OCI-LY1 (cell line): Measurements from ENCODE around the gene PSME3.
"Not testable (repeated sequence)": the region's sequence is repeated elsewhere in the genome, so short reads cannot be mapped to it uniquely, and the experiment has no call there.

Source experiments
- H2AFZ ChIP-seq: fragments of 200-600 bp; sonication (generic), shearing (Covaris generic); 2 replicates; pipeline ENCODE4 v1.6.0; 2014; ENCODE audit warnings: antibody characterized with exemption, mild to moderate bottlenecking, low read length
- H3F3A ChIP-seq: fragments of 200-600 bp; sonication (generic), shearing (Covaris generic); 2 replicates; pipeline ENCODE4 v1.6.0; 2014; ENCODE audit warnings: mild to moderate bottlenecking, antibody characterized with exemption, low read length, moderate library complexity; ENCODE audit not compliant: insufficient read depth
- H3K27ac ChIP-seq: fragments of 200-600 bp; sonication (generic); 2 replicates; pipeline ENCODE4 v1.5.1; 2014; ENCODE audit warnings: low read length, mixed run types, mild to moderate bottlenecking, low read depth; ENCODE audit not compliant: poor library complexity, severe bottlenecking
- H3K27me3 ChIP-seq: fragments of 200-600 bp; sonication (generic); 2 replicates; pipeline ENCODE4 v1.6.0; 2014; ENCODE audit warnings: antibody characterized with exemption, mild to moderate bottlenecking, low read length, moderate library complexity; ENCODE audit not compliant: insufficient read depth
- H3K36me3 ChIP-seq: fragments of 200-600 bp; sonication (generic); 2 replicates; pipeline ENCODE4 v1.6.1; 2014; ENCODE audit warnings: mild to moderate bottlenecking, antibody characterized with exemption, low read length, moderate library complexity, mixed read lengths; ENCODE audit not compliant: insufficient read depth
- H3K4me1 ChIP-seq: fragments of 200-600 bp; sonication (generic); 2 replicates; pipeline ENCODE4 v1.5.1; 2014; ENCODE audit warnings: mild to moderate bottlenecking, low read length, moderate library complexity; ENCODE audit not compliant: insufficient read depth, severe bottlenecking
- H3K4me2 ChIP-seq: fragments of 200-600 bp; sonication (generic), shearing (Covaris generic); 2 replicates; pipeline ENCODE4 v1.6.1; 2014; ENCODE audit warnings: low read length
- H3K4me3 ChIP-seq: fragments of 200-600 bp; sonication (generic); 2 replicates; pipeline ENCODE4 v1.5.1; 2014; ENCODE audit warnings: low read length, low read depth, mild to moderate bottlenecking, mixed read lengths; ENCODE audit not compliant: poor library complexity, severe bottlenecking
- H3K79me2 ChIP-seq: fragments of 200-600 bp; shearing (Covaris generic); 2 replicates; pipeline ENCODE4 v1.6.1; 2016; ENCODE audit warnings: mixed run types, low read length, mixed read lengths; ENCODE audit not compliant: insufficient read depth
- H3K9ac ChIP-seq: fragments of 200-600 bp; sonication (generic), shearing (Covaris generic); 2 replicates; pipeline ENCODE4 v1.6.1; 2014; ENCODE audit warnings: mild to moderate bottlenecking, low read length, mixed read lengths
- H3K9me2 ChIP-seq: fragments of 200-600 bp; sonication (generic), shearing (Covaris generic); 2 replicates; pipeline ENCODE4 v1.6.1; 2014; ENCODE audit warnings: low read depth, mild to moderate bottlenecking, low read length, mixed read lengths
- H3K9me3 ChIP-seq: fragments of 200-600 bp; shearing (Covaris generic); 2 replicates; pipeline ENCODE4 v1.6.1; 2014; ENCODE audit warnings: low read length, mixed read lengths
- H4K20me1 ChIP-seq: fragments of 200-600 bp; sonication (generic), shearing (Covaris generic); 2 replicates; pipeline ENCODE4 v1.6.0; 2016; ENCODE audit warnings: mild to moderate bottlenecking, low read length; ENCODE audit not compliant: insufficient read depth
- CTCF ChIP-seq: fragments of 200-600 bp; sonication (generic), shearing (Covaris generic); IDR thresholded peaks from 2 replicates; pipeline ENCODE4 v1.5.1; 2017; ENCODE audit warnings: mild to moderate bottlenecking, antibody characterized with exemption, low read length, moderate library complexity, mixed read lengths
- EZH2 ChIP-seq: fragments of 200-600 bp; sonication (generic), shearing (Covaris generic); IDR thresholded peaks from 2 replicates; pipeline ENCODE4 v1.8.0; 2017; ENCODE audit warnings: borderline replicate concordance, mixed run types, mild to moderate bottlenecking, antibody characterized with exemption, low read length, moderate library complexity, mixed read lengths

Gene PSME3

DNA sequence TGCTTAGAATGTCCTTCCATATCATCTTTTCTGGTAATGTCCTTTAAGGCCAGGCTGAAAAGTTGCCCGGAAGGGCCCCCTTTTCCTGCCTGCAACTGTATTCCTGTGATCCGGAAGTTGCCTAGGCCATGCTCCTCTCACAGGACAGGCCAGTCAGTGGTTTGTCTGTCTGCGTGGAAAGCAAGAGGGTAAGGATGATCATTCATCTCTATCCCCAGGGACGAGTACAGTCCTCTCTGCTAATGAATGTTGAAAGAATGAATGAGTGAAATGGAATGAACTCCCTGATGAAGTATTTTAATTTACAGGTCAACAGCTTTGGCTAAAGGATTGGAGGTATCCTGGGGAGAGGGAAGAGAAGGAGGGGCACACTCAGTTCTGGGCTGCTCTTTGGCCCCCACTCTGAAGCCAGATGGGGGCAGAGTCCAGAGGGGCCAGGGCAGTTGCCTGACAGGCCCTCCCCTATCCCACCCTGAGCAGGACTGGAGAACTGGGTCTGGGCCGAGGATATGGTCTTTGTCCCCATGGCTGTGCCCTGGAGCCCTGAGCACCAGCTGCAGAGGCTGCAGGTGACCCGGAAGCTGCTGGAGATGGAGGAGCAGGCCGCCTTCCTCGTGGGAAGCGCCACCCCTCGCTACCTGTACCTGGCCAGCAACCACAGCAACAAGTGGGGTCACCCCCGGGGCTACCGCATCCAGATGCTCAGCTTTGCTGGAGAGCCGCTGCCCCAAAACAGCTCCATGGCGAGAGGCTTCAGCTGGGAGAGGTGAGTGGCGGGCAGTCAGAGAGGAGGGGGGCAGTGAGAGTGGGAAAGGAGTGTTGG is 21.0 kb downstream of the PSME3 start:
- H3K4me1 ChIP-seq, result peaks cover 6% of the 10 kb centered on the region
- H3K27ac ChIP-seq, result no peak overlapping the region
- H3K9ac ChIP-seq, result no peak overlapping the region
- H3K79me2 ChIP-seq, result no peaks in the 10 kb centered on the region
- H3K27me3 ChIP-seq, result no peaks in the 10 kb centered on the region
- H3K4me2 ChIP-seq, result no peak overlapping the region
- no peaks in the 10 kb centered on the region for H3K9me3 ChIP-seq
- no peaks in the 10 kb centered on the region for H3K9me2 ChIP-seq
- H3F3A ChIP-seq, result no peaks in the 10 kb centered on the region
- no peaks in the 10 kb centered on the region for H3K36me3 ChIP-seq
- H4K20me1 ChIP-seq, result no peaks in the 10 kb centered on the region
- no peak overlapping the region for H2AFZ ChIP-seq
- no peak overlapping the region for H3K4me3 ChIP-seq
- no peak for TF ChIP-seq CTCF
- no peak for TF ChIP-seq EZH2

GRCh38 chr17:42855048-42855596 is 21.9 kb downstream of the PSME3 start:
- H4K20me1 ChIP-seq, result no peaks in the 10 kb centered on the region
- no peaks in the 10 kb centered on the region for H3K27me3 ChIP-seq
- H3K9ac ChIP-seq, result no peak overlapping the region
- peaks cover 6% of the 10 kb centered on the region for H3K4me1 ChIP-seq
- H3F3A ChIP-seq, result no peaks in the 10 kb centered on the region
- no peak overlapping the region for H2AFZ ChIP-seq
- no peak overlapping the region for H3K4me3 ChIP-seq
- no peak overlapping the region for H3K27ac ChIP-seq
- H3K4me2 ChIP-seq, result no peak overlapping the region
- no peaks in the 10 kb centered on the region for H3K9me2 ChIP-seq
- no peaks in the 10 kb centered on the region for H3K79me2 ChIP-seq
- H3K36me3 ChIP-seq, result no peaks in the 10 kb centered on the region
- no peaks in the 10 kb centered on the region for H3K9me3 ChIP-seq
- TF ChIP-seq CTCF (no peak), EZH2 (no peak)

GRCh38 chr17:42856093-42856492 is 22.9 kb downstream of the PSME3 start:
- H3K79me2 ChIP-seq, H3K4me1 ChIP-seq, H3K9me3 ChIP-seq, H3F3A ChIP-seq, H3K36me3 ChIP-seq, H3K9me2 ChIP-seq, H2AFZ ChIP-seq, H3K27ac ChIP-seq, H3K4me2 ChIP-seq, H4K20me1 ChIP-seq, H3K9ac ChIP-seq, H3K27me3 ChIP-seq, H3K4me3 ChIP-seq: not testable (repeated sequence)

DNA sequence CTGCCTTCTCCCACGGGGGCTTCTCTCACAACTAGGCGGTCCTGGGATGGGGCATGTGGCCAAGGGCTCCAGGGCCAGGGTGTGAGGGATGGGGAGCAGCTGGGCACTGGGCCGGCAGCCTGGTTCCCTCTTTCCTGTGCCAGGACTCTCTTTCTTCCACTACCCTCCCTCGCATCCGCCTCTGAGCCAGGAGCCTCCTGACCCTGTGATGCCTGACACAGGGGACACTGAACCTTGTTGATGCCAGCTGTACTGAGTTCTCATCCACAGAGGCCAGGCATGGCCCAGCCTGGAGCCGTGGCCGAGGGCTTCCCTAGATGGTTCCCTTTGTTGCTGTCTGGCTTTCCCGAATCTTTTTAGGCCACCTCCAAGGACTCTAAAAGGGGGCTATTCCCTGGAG is 23.3 kb downstream of the PSME3 start:
- not testable (repeated sequence) for H3K27ac ChIP-seq, H2AFZ ChIP-seq, H3K9me2 ChIP-seq, H3F3A ChIP-seq, H3K36me3 ChIP-seq, H3K9ac ChIP-seq, H4K20me1 ChIP-seq, H3K4me3 ChIP-seq, H3K79me2 ChIP-seq, H3K4me2 ChIP-seq, H3K27me3 ChIP-seq, H3K9me3 ChIP-seq, H3K4me1 ChIP-seq
